GM19372 (cell line): ENCODE results near the gene CTSS.
"Not testable (repeated sequence)": the region's sequence is repeated elsewhere in the genome, so short reads cannot be mapped to it uniquely, and the experiment has no call there.

Experiments used
- ATAC-seq: cut with Tn5 transposase; IDR thresholded peaks from one replicate; pipeline ENCODE4 v1.9.1; 2021; ENCODE audit warnings: mild to moderate bottlenecking, low read depth, moderate library complexity; ENCODE audit not compliant: unreplicated experiment

The CTSS gene

GRCh38 chr1:150775931-150776505, 10.4 kb upstream of the CTSS start:
- ATAC-seq, result not testable (repeated sequence)

- ATAC-seq, result no peak
Observed at GRCh38 chr1:150775276-150775675, 9.7 kb upstream of the CTSS start.

- ATAC-seq, result no peak
Observed at GRCh38 chr1:150772326-150772725, 6.7 kb upstream of the CTSS start.

- ATAC-seq, result not testable (repeated sequence)
Observed at GRCh38 chr1:150767704-150768103, 2.1 kb upstream of the CTSS start.

- ATAC-seq, result not testable (repeated sequence)
Observed at GRCh38 chr1:150765977-150766301, 361 bp upstream of the CTSS start.

GRCh38 chr1:150764617-150765101, 919 bp downstream of the CTSS start:
- ATAC-seq, result no peak

- no peak for ATAC-seq
Observed at GRCh38 chr1:150763018-150763417, 2.6 kb downstream of the CTSS start.

- ATAC-seq, result no peak
Observed at GRCh38 chr1:150762552-150762951, 3.0 kb downstream of the CTSS start.

GRCh38 chr1:150761801-150762200, 3.8 kb downstream of the CTSS start:
- ATAC-seq, result no peak

- no peak for ATAC-seq
Observed at GRCh38 chr1:150760013-150760412, 5.6 kb downstream of the CTSS start.

- ATAC-seq, result no peak
Observed at GRCh38 chr1:150753416-150753815, 12.2 kb downstream of the CTSS start.

- ATAC-seq, result no peak
Observed at GRCh38 chr1:150751443-150751842, 14.1 kb downstream of the CTSS start.

- ATAC-seq, result no peak
Observed at GRCh38 chr1:150749720-150750311, 15.8 kb downstream of the CTSS start.

- ATAC-seq, result no peak
Observed at GRCh38 chr1:150748878-150749719, 16.5 kb downstream of the CTSS start.

GRCh38 chr1:150730130-150730721, 35.4 kb downstream of the CTSS start:
- ATAC-seq, result no peak

- ATAC-seq, result no peak
Observed at GRCh38 chr1:150724336-150724735, 41.2 kb downstream of the CTSS start.

GRCh38 chr1:150720703-150721102, 44.9 kb downstream of the CTSS start, which contains the start of gene HORMAD1:
Gene HORMAD1 (minus strand): TSS chr1:150720895. CDS start chr1:150719505, 1,390 bp downstream.
- ATAC-seq, result no peak

GRCh38 chr1:150720098-150720497, 45.5 kb downstream of the CTSS start:
- no peak for ATAC-seq

- no peak for ATAC-seq
Observed at GRCh38 chr1:150718225-150718891, 47.2 kb downstream of the CTSS start.

- not testable (repeated sequence) for ATAC-seq
Observed at GRCh38 chr1:150709031-150709430, 56.5 kb downstream of the CTSS start.

GRCh38 chr1:150708595-150708994, 57.0 kb downstream of the CTSS start:
- no peak for ATAC-seq
